Muscle layer of duodenum (tissue), 2 donors: Measurements from ENCODE around the gene RBPJ.

Source experiments
- H3K27ac ChIP-seq: one replicate; pipeline ENCODE4 v1.7.0; 2013; ENCODE audit warnings: mild to moderate bottlenecking, low read length
- H3K27me3 ChIP-seq: one replicate; pipeline ENCODE4 v1.7.0; 2013; ENCODE audit warnings: low read depth, mild to moderate bottlenecking, control low read depth, low read length
- H3K36me3 ChIP-seq, 2 donors: one replicate each; pipeline ENCODE4 v1.7.0; 2013; ENCODE audit warnings: low read length in 2 of 2, control low read depth in 1 of 2, mild to moderate bottlenecking in 1 of 2; ENCODE audit not compliant: insufficient read depth in 2 of 2, control insufficient read depth in 1 of 2
- H3K4me1 ChIP-seq, 2 donors: one replicate each; pipeline ENCODE4 v1.7.0; 2013; ENCODE audit warnings: low read length in 2 of 2, mild to moderate bottlenecking in 2 of 2, control low read depth in 1 of 2, moderate library complexity in 1 of 2; ENCODE audit not compliant: insufficient read depth in 2 of 2, control insufficient read depth in 1 of 2
- H3K4me3 ChIP-seq, 2 donors: one replicate each; pipeline ENCODE4 v1.7.0; 2013; ENCODE audit warnings: low read length in 2 of 2, low read depth in 1 of 2, mild to moderate bottlenecking in 1 of 2
- H3K9me3 ChIP-seq, 2 donors: one replicate each; pipeline ENCODE4 v1.7.0; 2013; ENCODE audit warnings: low read length in 2 of 2, control low read depth in 1 of 2, mild to moderate bottlenecking in 1 of 2; ENCODE audit not compliant: control insufficient read depth in 1 of 2
- donor health status: healthy.

Gene RBPJ

DNA sequence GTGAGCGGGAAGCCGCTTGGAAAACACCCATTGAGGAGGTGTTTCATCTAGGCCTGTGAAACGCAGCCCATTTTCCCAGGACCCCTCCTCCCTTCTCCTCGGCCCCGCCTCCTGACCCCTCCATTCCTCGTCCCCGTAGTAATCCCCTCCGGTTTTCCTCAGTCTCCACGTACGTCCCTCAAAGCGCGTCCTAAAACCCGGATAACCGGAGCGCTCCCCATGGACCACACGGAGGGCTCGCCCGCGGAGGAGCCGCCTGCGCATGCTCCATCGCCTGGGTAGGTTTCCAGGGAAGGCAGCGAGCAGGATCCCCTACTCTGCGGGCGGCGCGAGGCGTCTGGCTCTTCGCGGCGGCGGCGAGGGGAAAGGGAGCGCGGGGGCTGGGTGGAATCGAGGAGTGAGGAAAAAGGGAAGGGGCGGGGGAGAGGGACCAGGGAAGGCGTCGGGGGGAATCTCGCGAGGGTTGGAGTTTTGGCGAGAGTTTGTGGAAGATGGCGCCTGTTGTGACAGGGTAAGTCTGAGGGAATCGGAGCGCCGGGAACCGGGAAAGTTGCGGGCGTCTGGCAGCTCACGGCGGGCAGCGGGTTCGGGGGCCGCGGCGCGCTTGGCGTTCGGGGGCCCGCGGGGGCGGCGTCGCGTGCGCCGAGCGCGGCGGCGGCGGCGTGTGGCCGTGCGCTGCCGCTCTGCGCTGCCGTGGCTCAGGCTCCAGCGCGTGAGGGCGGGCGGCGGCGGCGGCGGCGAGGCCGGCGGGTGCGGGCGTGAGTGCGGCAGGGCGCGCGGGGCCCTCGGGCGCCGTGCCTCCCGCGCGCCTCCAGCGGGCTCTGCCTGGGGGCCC is at the start of gene RBPJ:
TSS of gene RBPJ (plus strand) at position 477 of the 835 bp plus-strand sequence. CDS start at position 492, 15 bp downstream.
- Histone ChIP-seq H3K4me1 (peaks cover 5 to 39% of the 10 kb centered on the region in 2 donors), H3K4me3 (peak within 1 kb of the TSS; percentile 80 to 95), H3K36me3 (no peaks in the 10 kb centered on the region), H3K27ac (peak within 1 kb of the TSS; percentile 96), H3K27me3 (no peaks in the 10 kb centered on the region), H3K9me3 (peaks cover 0 to under 1% of the 10 kb centered on the region in 2 donors)

DNA sequence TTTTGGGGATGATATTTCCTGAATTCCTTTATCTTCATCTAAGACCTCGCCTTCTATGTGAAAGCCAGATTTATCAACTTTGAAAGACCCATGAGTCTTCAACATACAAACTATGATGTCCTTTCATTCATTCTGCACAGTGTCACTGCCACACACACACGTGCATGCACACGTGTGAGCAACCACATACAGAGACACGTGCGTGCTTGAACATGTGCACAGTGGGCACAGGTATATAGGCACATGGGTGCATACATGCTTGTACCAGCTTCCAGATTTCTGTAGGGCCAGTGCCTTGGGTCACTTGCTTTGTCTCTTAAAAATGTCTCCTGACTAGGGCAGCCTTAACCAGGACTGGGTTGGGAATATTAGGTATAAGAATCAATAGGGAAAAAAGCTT is 49.1 kb upstream of the RBPJ start:
- Histone ChIP-seq H3K4me1 (peaks cover 0 to 23% of the 10 kb centered on the region in 2 donors), H3K27me3 (no peaks in the 10 kb centered on the region), H3K4me3 (no peak overlapping the region), H3K9me3 (no peaks in the 10 kb centered on the region), H3K27ac (no peak overlapping the region), H3K36me3 (no peaks in the 10 kb centered on the region)

DNA sequence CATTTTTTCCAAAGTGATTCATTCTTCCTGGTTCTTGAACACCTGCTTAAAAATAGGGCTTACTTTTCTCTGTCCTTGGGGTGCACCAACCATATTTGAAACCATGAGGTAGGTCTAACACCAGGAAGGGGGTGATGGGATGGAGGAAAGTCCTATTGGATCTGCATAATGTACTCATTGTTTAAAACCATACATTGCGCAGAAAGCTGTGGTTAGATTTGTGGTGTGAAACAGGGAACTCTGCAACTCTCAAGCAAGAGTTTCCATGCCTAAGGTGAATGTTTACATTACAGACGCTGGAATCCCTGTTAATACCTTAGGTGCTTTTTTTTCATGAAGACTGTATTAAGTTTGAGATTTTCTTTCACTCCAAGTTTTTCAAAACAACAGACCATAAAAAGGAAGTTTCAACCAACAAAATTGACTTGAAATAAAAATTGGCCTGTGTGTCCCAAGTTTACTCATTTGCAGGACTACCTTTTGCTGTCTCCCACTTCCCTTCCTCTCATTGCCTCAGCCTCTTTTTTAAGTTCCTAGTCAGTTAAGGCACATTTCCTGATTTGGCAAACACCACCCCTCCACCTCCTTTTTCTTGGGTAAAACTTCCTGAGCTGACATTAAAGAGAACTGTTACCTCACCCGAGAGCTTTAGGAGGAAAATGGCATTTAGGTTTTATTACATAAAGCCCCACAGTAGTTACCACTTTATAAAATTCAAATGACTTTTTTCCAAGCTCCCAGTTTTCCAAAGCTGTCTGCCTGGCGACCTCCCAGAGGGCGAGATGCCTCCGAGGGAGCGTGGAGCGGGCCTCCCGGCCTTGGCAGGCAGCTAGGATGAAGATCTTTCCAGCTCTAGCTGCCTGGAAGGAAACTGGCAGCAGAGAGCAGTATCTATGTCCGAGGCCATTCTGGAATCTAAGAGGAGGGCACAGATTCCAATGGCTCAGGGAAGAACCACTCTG is 47.9 kb upstream of the RBPJ start:
- Histone ChIP-seq H3K4me3 (peak overlapping the region in 1 of 2 donors; percentile 23), H3K9me3 (no peaks in the 10 kb centered on the region), H3K36me3 (no peaks in the 10 kb centered on the region), H3K4me1 (peaks cover 0 to 16% of the 10 kb centered on the region in 2 donors), H3K27me3 (no peaks in the 10 kb centered on the region), H3K27ac (peak overlapping the region; percentile 23)

DNA sequence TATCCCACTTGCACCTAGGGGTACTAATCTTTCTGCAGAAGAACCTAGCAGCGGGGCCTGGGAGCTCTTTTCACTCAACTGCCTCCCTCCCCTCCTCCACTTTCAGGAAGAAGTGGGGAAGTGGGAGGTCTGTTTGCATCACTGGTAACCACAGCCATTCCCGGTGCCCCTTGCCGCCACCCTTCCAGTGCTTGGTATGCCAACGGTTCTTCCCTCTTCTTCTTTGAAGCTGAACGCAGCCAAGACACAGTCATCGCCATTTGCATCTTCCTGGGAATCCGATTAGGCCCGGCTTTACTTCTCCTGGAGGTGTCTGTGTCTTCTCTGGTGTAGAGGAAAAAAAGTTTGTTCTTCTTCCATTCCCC is 47.2 kb upstream of the RBPJ start:
- Histone ChIP-seq H3K27ac (no peak overlapping the region), H3K9me3 (no peaks in the 10 kb centered on the region), H3K4me1 (peaks cover 0 to 9% of the 10 kb centered on the region in 2 donors), H3K27me3 (no peaks in the 10 kb centered on the region), H3K4me3 (peak overlapping the region in 1 of 2 donors; percentile 23), H3K36me3 (no peaks in the 10 kb centered on the region)

DNA sequence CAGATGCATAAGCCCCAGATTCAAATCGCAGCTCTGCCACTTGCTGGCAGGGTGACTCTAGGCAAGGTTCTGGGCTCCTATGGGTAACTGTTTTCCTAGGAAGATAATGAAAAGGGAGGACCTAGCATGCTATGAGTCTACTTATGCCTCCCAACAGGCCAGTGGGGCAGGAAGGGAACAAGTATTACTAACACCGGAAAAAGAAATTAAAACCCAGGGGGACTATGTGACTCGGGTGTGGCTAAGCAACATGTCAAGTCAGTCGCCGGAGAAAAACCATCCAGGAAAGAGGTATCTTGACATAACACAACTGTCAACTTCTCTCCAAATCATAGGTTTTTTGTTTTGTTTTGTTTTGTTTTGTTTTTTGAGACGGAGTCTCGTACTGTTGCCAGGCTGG is 45.5 kb upstream of the RBPJ start:
- Histone ChIP-seq H3K27me3 (no peaks in the 10 kb centered on the region), H3K36me3 (no peaks in the 10 kb centered on the region), H3K4me3 (no peak overlapping the region), H3K4me1 (peaks cover 0 to 6% of the 10 kb centered on the region in 2 donors), H3K27ac (no peak overlapping the region), H3K9me3 (no peaks in the 10 kb centered on the region)

DNA sequence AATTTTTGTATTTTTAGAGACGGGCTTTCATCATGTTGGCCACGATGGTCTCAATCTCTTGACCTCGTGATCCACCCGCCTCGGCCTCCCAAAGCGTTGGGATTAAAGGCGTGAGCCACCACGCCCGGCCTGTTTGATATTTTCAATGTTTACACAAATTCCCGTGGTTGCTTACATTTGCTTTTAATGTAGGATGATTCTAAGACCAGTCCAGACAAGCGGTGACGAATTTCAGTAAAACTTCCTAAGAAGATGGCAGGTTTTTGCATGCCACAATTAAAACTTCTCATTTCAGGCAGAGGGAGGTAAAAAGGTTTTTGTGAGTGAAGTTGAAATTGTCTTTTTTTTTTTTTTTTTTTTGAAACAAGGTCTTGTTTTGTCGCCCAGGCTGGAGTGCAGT is 41.4 kb upstream of the RBPJ start:
- Histone ChIP-seq H3K4me1 (no peaks in the 10 kb centered on the region), H3K4me3 (no peak overlapping the region), H3K27me3 (no peaks in the 10 kb centered on the region), H3K36me3 (no peaks in the 10 kb centered on the region), H3K9me3 (no peaks in the 10 kb centered on the region), H3K27ac (no peak overlapping the region)

DNA sequence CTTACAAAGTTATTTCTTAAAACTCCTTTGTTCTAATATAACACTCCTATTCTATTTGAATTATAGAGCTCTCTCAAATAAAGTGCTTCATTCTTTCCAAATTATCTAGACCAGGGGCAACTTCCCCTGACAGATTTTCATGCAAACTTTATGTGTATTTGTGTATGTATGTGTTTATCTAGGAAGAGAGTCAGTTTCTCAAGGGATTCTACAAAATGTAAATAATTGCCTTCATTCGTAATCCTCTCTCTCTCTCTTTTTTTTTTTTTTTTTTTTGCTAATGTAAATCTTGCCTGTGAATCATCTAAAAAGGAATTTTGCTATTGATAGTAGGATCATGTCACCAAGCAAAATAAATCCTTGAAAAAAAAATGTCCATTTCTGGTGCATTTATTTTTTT is 38.9 kb upstream of the RBPJ start:
- no peaks in the 10 kb centered on the region for H3K4me1 ChIP-seq
- no peak overlapping the region for H3K27ac ChIP-seq
- H3K4me3 ChIP-seq: no peak overlapping the region
- H3K36me3 ChIP-seq: no peaks in the 10 kb centered on the region
- H3K9me3 ChIP-seq: no peaks in the 10 kb centered on the region
- no peaks in the 10 kb centered on the region for H3K27me3 ChIP-seq

DNA sequence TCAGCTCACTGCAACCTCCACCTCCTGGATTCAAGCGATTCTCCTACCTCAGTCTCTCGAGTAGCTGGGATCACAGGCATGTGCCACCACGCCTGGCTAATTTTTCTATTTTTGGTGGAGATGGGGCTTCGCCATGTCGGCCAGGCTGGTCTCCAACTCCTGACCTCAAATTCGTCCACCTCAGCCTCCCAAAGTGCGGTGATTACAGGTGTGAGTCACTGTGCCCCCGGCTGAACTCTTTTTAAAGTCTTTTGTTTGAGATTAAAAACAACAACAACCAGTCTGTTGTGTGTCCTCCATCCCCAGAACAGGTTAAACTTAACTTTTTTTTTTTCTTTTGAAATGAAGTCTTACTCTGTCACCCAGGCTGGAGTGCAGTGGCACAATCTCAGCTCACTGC is 36.3 kb upstream of the RBPJ start:
- Histone ChIP-seq H3K27ac (no peak overlapping the region), H3K4me1 (peaks cover 0 to 4% of the 10 kb centered on the region in 2 donors), H3K4me3 (no peak overlapping the region), H3K36me3 (no peaks in the 10 kb centered on the region), H3K27me3 (no peaks in the 10 kb centered on the region), H3K9me3 (no peaks in the 10 kb centered on the region)

DNA sequence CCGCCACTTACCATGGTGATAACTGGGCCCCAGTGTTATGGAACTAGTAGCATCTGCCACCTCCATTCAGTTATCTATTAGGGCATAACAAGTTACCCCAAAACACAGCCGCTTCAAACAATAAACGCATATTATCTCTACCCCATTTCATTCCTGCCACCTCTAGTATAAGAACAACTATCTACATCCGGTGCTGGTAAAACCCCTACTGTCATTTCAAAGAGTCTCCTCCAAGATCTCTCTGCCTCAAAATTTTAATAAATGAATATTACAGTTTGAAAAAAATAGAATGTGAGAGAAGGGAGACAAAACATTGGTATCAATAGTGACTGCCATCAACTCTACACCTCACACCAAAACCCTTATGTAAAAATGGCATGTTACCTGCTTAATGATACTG is 35.5 kb upstream of the RBPJ start:
- H3K9me3 ChIP-seq: no peaks in the 10 kb centered on the region
- H3K36me3 ChIP-seq: no peaks in the 10 kb centered on the region
- peaks cover under 1 to 4% of the 10 kb centered on the region in 2 donors for H3K4me1 ChIP-seq
- H3K27ac ChIP-seq: no peak overlapping the region
- no peak overlapping the region for H3K4me3 ChIP-seq
- H3K27me3 ChIP-seq: no peaks in the 10 kb centered on the region

DNA sequence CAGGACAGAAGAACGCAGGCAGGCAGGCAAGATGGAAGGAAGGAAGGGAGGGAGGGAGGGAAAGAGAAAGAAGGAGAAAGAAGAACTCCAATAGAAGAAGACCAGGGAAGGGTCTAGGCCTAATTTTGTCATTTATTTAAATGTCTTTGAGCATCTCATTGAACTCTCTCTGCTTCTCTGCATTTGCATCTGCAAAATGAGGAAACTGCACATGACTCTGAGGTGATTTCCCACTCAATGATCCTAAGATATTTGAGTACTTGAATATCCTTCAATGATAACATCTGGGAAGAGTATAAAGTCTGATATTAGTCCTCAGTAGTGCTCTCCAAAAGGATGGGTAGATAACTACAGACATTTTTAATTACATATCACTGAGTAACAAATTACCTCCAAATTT is 33.1 kb upstream of the RBPJ start:
- Histone ChIP-seq H3K4me3 (no peak overlapping the region), H3K9me3 (no peaks in the 10 kb centered on the region), H3K27me3 (no peaks in the 10 kb centered on the region), H3K27ac (peak overlapping the region; percentile 52), H3K36me3 (no peaks in the 10 kb centered on the region), H3K4me1 (peaks cover 3 to 4% of the 10 kb centered on the region in 2 donors)

DNA sequence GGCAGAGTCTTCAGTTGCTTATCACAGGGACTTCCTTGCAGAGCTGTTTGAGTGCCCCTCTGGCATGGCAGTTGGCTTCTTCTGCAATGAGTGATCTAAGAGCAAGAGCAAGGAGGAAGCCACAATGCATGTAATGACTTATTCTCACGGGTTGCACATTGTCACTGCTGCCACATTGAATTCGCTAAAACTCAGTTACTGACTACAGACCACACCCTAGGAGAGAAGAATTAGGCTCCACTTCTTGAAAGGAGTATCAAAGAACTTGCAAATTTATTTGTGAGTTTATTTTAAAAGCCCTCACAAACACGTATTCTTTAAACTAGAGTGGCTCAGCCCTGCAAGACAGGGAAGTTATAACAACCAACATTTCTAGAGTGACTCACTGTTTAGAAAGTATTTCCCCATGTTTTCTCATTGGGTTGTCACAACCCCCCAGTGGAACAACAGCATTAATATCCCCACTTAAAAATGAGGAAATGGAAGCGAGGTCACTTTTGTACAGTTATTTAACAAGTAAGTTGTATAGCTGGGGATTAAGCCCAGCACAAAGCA is 32.4 kb upstream of the RBPJ start:
- peaks cover 3 to 4% of the 10 kb centered on the region in 2 donors for H3K4me1 ChIP-seq
- peak overlapping the region; percentile 52 for H3K27ac ChIP-seq
- no peaks in the 10 kb centered on the region for H3K36me3 ChIP-seq
- no peak overlapping the region for H3K4me3 ChIP-seq
- no peaks in the 10 kb centered on the region for H3K27me3 ChIP-seq
- no peaks in the 10 kb centered on the region for H3K9me3 ChIP-seq
